HG02623 (cell line): ENCODE measurements around the gene ARHGAP42.

Source experiments
- ATAC-seq: cut with Tn5 transposase; IDR thresholded peaks from one replicate; pipeline ENCODE4 v1.9.1; 2021; ENCODE audit warnings: moderate library complexity; ENCODE audit not compliant: unreplicated experiment

ARHGAP42 gene

GRCh38 chr11:100942016-100942415 is 254.9 kb downstream of the ARHGAP42 start:
- no peak for ATAC-seq

DNA sequence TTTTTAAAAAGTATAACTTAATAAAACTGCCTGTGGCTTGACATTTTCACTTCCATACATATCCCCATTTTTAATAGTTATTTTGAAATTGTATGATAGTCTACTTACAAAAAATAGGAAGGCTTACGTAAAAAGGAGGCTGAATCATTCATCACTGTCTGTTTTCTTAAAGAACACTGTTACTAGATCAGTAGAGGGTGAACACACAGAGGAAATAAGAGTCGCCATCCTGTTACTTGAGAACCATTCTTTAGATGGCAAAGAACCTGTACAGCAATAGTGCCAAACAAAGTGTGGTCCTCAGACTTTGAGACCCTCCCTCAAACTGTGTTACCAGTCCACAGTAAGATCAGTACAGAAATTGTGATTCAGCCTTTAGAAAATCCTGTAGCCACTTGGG is 261.8 kb downstream of the ARHGAP42 start:
- ATAC-seq = no peak

DNA sequence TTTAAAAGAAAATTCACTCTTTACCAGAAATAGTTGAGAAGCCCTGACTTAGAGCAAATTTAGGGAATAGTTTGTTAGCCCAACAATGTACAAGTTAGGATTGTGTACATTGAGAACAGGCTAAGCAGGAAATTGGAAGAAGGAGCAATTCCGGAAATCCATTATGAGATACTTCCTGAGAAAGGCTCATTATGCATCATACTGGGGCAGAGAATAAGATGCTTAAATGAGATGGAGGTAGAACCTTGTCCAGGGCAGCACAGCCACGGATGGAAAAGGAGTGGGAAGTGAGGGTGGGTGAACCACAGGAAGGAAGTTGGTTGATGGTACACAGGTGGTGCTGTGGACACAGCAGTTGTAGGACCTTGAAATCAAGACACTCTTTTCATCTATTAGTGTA is 262.4 kb downstream of the ARHGAP42 start:
- no peak for ATAC-seq

DNA sequence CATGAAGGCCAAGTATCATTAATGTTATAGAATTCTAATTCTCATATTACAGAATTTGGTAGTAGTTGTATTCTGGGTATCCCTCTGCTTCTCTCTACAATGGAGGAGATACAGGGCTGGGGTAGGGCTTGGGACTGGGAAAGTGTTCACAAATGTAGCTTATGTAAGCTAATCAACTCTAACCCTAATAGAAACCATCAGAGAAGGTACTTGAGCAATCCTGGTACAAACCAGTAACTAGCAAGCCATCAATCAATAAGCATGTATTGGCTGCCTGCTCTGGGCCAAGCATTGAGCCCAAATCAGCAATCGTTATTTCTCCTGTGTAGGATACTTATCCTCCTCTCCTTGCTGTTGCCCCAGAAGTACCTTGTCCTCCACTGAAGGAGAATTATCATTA is 268.2 kb downstream of the ARHGAP42 start:
- ATAC-seq = no peak

DNA sequence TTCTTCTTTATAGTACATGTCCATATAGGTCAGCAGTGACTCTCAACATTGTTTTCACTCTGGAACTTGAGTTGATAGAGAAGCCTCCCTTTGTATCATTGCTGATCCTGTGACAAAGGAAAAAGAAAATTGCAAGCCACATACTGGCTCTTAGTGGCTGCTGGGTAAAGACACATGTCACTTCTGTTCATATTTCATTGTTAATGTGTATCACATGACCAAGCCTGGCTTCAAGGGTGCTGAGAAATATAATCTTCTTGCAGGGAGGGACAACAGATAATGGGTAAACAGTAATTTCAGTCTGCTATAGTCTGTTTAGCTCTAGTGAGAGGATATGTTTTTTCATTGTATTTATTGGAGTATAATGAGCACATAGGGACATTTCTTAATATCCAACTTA is 269.3 kb downstream of the ARHGAP42 start:
- no peak for ATAC-seq

GRCh38 chr11:100957499-100957898 is 270.4 kb downstream of the ARHGAP42 start:
- ATAC-seq = no peak

- ATAC-seq = no peak
Observed at GRCh38 chr11:100961633-100962032, 274.5 kb downstream of the ARHGAP42 start.

DNA sequence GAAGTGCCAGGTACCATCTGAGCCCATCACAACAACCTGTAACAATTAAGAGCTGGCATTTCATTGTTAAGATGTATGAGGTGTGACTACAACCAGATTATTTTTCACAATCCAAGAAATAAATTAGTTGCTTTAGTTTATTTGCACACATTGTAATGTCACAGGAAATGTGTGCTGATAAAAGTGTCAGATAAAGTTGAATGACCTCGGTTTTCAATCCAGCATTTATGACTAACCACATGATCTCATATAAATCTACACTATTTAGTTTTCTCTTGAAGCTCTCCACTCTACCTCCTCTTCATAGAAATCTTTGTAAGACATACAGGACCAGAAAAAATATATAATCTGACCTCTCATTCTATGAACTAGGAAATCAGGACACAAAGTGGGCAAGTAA is 276.3 kb downstream of the ARHGAP42 start:
- ATAC-seq = no peak

DNA sequence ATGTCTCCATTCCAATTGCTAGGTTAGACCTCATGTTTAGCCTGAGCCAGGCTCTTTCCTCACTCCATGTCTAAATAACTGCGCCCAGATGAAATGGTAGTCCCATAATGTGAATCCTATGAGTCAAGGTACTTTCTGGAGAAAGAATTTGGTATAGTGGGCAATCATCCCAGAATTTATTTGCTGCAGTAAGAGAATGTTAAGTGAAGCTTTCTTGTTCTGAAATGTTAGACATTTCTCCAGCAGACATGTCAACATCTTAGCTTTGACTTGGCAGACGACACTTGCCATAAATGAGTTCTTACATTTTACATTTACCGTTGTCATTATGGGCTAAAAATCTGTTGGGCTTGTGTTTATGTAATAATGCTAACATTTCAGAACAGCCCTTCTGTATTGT is 277.3 kb downstream of the ARHGAP42 start:
- no peak for ATAC-seq

GRCh38 chr11:100965346-100965745 is 278.3 kb downstream of the ARHGAP42 start:
- ATAC-seq = no peak

- ATAC-seq = no peak
Observed at GRCh38 chr11:100966366-100966765, 279.3 kb downstream of the ARHGAP42 start.

- no peak for ATAC-seq
Observed at GRCh38 chr11:100969008-100969407, 281.9 kb downstream of the ARHGAP42 start.

DNA sequence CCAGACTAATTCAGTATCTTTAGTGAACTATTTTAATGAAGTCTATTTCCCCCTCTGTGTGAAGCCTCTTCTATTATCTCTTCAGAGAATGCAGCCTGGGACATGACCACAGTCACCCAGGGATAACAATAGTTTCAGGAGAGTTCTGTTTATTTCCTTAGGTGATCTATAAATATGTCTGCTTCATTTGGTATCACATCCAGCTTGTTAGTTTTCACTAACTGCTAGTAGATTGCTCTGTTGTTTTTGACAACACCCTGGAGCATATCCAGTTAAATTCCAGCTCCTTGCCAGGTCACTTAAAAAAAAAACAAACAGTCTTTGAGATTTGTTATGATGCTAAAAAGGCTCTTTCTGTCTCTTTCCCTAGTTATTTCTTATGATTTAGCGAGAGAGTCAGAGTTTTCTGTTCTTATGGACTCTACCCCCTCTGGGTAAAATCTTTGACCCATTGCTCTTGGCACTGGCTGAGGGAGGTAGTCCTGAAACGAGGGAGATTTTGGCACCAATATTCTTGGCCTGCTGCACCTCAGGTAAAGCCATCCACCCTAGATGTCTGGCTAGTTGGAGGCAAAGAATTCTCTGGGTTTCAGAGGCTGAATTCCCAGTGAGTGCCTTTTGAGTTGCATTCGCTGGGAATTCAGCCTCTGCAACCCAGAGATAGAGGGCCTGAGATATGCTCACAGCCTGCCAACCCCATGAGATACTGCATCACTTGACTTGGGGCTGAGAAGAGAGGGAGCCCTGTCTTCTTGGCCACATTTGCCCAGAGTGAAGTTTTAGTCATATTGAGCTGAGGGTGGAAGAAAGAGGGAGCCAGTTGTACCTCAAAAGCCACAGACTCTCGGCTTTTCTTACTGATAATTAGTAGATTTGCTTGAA is 283.4 kb downstream of the ARHGAP42 start:
- no peak for ATAC-seq

GRCh38 chr11:100972046-100972445 is 285.0 kb downstream of the ARHGAP42 start:
- ATAC-seq = no peak

DNA sequence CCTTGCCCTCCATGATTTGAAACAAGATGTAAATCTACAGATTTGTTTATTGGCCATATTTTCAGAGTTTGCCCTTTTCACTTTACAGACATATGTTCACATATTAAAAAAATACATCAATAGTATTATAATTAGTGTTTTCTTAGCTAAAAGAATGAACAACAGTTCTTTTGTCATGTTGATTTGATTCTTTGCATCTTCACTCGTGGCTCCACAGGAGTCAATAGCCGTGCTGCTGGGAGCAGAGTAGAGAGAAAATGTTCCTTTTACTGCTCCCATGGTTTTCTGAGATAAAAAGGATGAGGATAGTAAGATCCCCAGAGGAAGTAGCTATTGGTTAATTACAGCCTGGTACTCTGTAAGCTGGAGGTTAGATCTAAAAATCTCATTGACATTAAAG is 291.4 kb downstream of the ARHGAP42 start:
- no peak for ATAC-seq

DNA sequence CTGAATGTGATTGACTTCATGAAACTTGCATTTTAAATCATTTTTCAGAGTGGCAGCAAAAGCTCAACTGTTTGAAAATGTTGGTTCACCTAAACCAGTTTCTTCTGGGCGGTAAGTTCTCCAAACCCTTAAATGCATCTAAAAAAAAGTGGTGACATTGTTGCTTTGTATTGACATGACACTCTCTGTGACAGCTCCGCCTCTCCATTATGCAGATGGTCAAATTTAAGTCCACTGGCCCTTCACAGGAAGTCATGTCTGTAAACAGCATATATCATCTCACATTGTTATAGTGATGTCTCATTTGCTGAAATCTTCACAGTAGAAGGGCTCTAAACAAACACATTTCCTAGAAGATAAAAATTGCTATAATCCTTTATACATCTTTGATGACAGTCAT is 291.9 kb downstream of the ARHGAP42 start:
- ATAC-seq = no peak

GRCh38 chr11:100980156-100980555 is 293.1 kb downstream of the ARHGAP42 start:
- no peak for ATAC-seq

- ATAC-seq = no peak
Observed at GRCh38 chr11:100981196-100981824, 294.2 kb downstream of the ARHGAP42 start.

GRCh38 chr11:100984668-100985067 is 297.6 kb downstream of the ARHGAP42 start:
- ATAC-seq = peak; percentile 80

DNA sequence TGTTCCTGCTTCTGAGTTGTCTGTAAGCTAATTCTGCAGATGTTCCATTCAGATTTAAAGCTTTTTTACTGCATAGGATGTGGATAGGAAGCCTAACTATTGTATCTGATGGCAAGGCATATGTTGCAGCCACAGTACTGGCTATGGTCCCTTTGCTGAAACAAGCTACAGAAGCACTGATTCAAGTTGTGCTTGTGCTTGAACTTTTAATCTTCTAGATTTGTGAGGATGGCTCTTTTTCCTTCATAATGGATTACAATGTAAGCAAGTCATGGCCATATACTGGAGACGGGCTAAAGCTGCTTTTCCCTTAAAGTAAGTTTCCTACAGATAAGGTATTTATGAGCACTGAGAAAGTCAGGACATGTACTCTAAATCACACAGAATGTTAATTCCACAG is 303.8 kb downstream of the ARHGAP42 start:
- no peak for ATAC-seq

- no peak for ATAC-seq
Observed at GRCh38 chr11:100991541-100991940, 304.5 kb downstream of the ARHGAP42 start.

GRCh38 chr11:100994966-100995365 is 307.9 kb downstream of the ARHGAP42 start:
- ATAC-seq = no peak
